PC-3 (cell line): ENCODE results near the gene GPR33.

ENCODE experiments used
- EZH2 ChIP-seq: fragments of 300-600 bp; sonication (generic); IDR thresholded peaks from one replicate; pipeline ENCODE4 v1.6.1; 2017; ENCODE audit warnings: antibody characterized with exemption, mild to moderate bottlenecking, low read length; ENCODE audit not compliant: unreplicated experiment
- EZH2phosphoT487 ChIP-seq: fragments of 300-600 bp; sonication (generic); IDR thresholded peaks from 2 replicates; pipeline ENCODE4 v1.6.1; 2018; ENCODE audit warnings: mild to moderate bottlenecking, antibody characterized with exemption, low read length, borderline replicate concordance
- TF ChIP-seq, protein P1 (sequence below): fragments of 300-600 bp; sonication (generic); conservative IDR thresholded peaks from 2 replicates; pipeline ENCODE4 v1.5.1; 2017; ENCODE audit warnings: antibody characterized with exemption, low read depth, mild to moderate bottlenecking, low read length

DNA sequence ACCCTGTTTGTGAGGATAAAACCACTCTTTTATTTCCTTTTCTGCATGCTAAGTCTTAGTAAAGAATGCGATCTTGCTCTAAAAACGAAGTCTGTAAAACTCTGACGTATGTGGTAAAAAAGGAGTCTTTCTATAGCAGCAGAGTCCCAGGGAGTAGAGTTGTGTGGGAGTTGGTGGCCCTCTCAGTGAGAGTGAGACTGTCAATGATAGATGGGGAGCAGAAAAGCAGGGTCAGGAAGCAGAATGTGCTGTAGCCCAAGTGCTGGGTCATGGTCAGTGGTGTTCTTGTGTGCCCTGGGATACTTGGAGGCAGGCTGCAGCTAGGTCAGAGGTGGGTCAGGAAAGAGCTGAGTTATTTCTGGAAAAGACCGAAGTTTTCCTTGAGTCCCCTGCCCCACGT is 20.3 kb upstream of the GPR33 start:
- TF ChIP-seq, protein P1, sequence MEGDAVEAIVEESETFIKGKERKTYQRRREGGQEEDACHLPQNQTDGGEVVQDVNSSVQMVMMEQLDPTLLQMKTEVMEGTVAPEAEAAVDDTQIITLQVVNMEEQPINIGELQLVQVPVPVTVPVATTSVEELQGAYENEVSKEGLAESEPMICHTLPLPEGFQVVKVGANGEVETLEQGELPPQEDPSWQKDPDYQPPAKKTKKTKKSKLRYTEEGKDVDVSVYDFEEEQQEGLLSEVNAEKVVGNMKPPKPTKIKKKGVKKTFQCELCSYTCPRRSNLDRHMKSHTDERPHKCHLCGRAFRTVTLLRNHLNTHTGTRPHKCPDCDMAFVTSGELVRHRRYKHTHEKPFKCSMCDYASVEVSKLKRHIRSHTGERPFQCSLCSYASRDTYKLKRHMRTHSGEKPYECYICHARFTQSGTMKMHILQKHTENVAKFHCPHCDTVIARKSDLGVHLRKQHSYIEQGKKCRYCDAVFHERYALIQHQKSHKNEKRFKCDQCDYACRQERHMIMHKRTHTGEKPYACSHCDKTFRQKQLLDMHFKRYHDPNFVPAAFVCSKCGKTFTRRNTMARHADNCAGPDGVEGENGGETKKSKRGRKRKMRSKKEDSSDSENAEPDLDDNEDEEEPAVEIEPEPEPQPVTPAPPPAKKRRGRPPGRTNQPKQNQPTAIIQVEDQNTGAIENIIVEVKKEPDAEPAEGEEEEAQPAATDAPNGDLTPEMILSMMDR = no peak
- TF ChIP-seq EZH2 (no peak), EZH2phosphoT487 (no peak)
